ENCODE data around the gene AFAP1.

GRCh38 chr4:7753271-7753670 lies 186.4 kb downstream of the AFAP1 start:
- TF ChIP-seq CTCF (IDR thresholded peaks at IDR 0.05) (no peak), POLR2A (IDR thresholded peaks at IDR 0.05) (no peak)

Measured in lower leg skin (tissue), 3 donors.